ENCODE data around the gene CRTAC1.

Gene CRTAC1

DNA sequence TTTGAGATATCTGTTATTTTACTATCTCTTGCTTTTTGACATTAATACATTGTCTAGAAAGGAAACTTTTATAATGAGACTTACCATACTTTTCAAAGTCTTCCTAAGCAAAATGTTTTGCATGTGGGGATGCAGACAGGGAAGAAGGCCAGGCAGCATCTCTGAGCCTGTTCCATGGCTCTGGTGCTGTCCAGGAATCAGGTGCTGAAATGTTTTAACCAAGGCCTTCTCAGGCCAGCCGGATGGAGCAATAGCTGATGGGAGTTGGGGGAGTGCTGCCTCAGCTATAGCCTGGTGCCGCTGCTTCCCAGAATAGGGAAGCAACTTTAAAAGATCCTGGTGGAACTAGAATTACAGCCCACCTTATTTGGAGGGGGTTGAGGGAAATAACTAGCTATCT lies 38.5 kb downstream of the CRTAC1 start:
- DNase-seq (ENCODE audit: low spot score in 2 of 2) (no peak), ATAC-seq (replicated peaks; ENCODE audit: extremely low read depth, poor library complexity, severe bottlenecking) (no peak)
- Mint-ChIP-seq H3K27ac (ENCODE audit: low read depth) (no peak overlapping the region), H3K4me1 (no peaks in the 10 kb centered on the region), H3K4me3 (no peak overlapping the region), H3K36me3 (ENCODE audit: insufficient read depth) (no peaks in the 10 kb centered on the region), H3K27me3 (peaks cover 78% of the 10 kb centered on the region), H3K9me3 (no peaks in the 10 kb centered on the region)

GRCh38 chr10:97981816-97982215 lies 48.6 kb downstream of the CRTAC1 start:
- no peak for ATAC-seq (replicated peaks; ENCODE audit: extremely low read depth, poor library complexity, severe bottlenecking)
- no peak for DNase-seq (ENCODE audit: low spot score in 2 of 2)
- H3K27ac Mint-ChIP-seq (ENCODE audit: low read depth), result no peak overlapping the region
- H3K4me3 Mint-ChIP-seq, result no peak overlapping the region
- H3K27me3 Mint-ChIP-seq, result peaks cover 96% of the 10 kb centered on the region
- no peaks in the 10 kb centered on the region for H3K36me3 Mint-ChIP-seq (ENCODE audit: insufficient read depth)
- H3K4me1 Mint-ChIP-seq, result no peaks in the 10 kb centered on the region
- no peaks in the 10 kb centered on the region for H3K9me3 Mint-ChIP-seq

- Mint-ChIP-seq H3K27me3 (peaks cover 90% of the 10 kb centered on the region), H3K9me3 (no peaks in the 10 kb centered on the region), H3K4me3 (no peak overlapping the region), H3K27ac (ENCODE audit: low read depth) (no peak overlapping the region), H3K36me3 (ENCODE audit: insufficient read depth) (no peaks in the 10 kb centered on the region), H3K4me1 (no peaks in the 10 kb centered on the region)
- ATAC-seq (replicated peaks; ENCODE audit: extremely low read depth, poor library complexity, severe bottlenecking), result no peak
- DNase-seq (ENCODE audit: low spot score in 2 of 2), result no peak
Measured at GRCh38 chr10:97977673-97978072, 52.7 kb downstream of the CRTAC1 start.

DNA sequence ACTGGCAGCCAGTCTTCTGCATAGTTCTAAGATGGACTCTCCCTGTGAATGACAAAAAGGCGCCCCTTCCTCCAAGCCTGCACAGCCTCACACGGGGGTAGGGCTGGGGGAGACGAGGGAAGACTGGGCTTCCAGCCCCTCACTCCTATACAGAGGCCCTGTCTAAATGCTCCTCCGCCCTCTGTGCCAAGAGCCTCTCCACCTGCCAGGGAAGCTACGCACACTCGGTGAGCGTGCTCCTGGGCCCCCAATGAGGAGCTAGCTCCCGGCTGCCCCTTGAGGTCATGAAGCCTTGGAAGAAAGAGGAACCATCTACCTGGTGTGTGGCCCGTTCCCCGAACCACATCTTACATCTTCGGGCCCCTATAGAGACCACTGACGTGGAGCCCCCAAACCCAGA lies 54.8 kb downstream of the CRTAC1 start:
- Mint-ChIP-seq H3K36me3 (ENCODE audit: insufficient read depth) (peaks cover 3% of the 10 kb centered on the region), H3K4me3 (no peak overlapping the region), H3K9me3 (no peaks in the 10 kb centered on the region), H3K27ac (ENCODE audit: low read depth) (no peak overlapping the region), H3K27me3 (peaks cover 89% of the 10 kb centered on the region), H3K4me1 (no peaks in the 10 kb centered on the region)
- no peak for ATAC-seq (replicated peaks; ENCODE audit: extremely low read depth, poor library complexity, severe bottlenecking)
- no peak for DNase-seq (ENCODE audit: low spot score in 2 of 2)

DNA sequence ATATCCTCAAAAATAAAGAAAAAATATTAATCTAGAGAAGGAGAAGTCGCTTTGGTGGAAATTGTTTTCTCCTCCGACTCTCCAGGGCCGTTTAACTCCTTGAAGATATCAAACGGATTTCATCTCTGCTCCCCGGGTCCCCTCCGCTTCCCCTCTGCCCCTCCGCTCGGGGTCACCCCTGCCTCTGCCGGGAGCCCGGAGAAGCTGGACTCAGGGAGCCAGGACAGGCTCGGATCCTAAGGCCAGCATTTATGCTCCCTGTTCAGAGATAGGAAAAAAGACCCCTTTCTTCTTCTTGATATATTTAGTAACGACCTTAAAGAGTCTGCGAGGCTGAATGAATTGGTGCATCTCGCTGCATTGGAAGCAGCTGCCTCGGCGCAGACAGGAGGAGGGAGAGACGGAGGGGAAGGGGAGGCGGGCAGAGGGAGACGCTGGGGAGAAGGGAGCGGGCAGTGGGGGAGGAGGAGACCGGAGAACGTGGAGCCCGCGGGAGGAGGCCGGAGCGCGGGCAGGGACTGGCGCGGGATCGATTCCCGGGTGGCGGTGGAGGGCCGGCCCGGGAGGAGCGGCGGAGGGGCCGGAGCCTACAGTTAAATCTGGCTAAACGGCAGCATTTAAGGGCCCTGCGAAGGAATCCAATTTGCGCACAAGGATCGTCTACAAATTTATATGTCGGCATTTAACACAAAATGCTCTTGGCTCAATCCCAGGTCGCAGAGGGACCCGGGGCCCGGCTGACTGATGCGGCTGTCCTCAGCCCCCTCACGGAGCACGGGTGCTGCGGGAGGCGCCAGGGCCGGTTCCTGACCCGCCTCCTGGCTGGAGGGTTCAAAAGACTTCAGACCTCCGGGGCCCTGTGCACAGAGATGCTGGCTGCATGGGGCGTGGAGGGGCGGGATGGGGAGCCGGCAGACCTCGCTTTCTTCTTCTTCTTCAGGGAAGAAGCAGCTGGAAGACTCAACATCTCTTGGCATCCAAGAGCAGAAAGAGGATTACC lies 55.6 kb downstream of the CRTAC1 start:
- DNase-seq (ENCODE audit: low spot score in 2 of 2), result no peak
- H3K27ac Mint-ChIP-seq (ENCODE audit: low read depth), result no peak overlapping the region
- no peak overlapping the region for H3K4me3 Mint-ChIP-seq
- H3K9me3 Mint-ChIP-seq, result no peaks in the 10 kb centered on the region
- peaks cover 3% of the 10 kb centered on the region for H3K36me3 Mint-ChIP-seq (ENCODE audit: insufficient read depth)
- peaks cover 89% of the 10 kb centered on the region for H3K27me3 Mint-ChIP-seq
- H3K4me1 Mint-ChIP-seq, result no peaks in the 10 kb centered on the region
- ATAC-seq (replicated peaks; ENCODE audit: extremely low read depth, poor library complexity, severe bottlenecking), result no peak

DNA sequence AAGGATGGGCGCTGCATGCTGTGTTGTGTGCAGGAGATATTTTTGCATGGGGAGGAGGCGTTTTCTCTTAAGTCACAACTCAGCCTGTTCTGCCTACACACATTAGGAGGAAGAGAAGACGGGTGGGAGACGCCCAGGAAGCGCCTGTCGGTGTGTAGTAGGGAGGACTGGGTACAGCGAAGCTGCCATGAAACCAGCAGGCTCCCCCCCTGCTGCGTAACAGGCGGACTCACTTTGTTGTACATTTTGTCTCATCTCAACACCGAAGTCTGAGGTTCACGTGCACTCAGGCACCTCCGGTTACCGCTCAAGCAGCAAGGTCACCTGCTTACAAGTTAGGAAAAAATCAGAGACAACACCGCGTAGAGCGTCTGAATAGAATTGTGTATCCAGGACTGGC lies 56.3 kb downstream of the CRTAC1 start:
- no peak for ATAC-seq (replicated peaks; ENCODE audit: extremely low read depth, poor library complexity, severe bottlenecking)
- no peak for DNase-seq (ENCODE audit: low spot score in 2 of 2)
- Mint-ChIP-seq H3K4me3 (no peak overlapping the region), H3K9me3 (no peaks in the 10 kb centered on the region), H3K27ac (ENCODE audit: low read depth) (no peak overlapping the region), H3K4me1 (no peaks in the 10 kb centered on the region), H3K27me3 (peaks cover 89% of the 10 kb centered on the region), H3K36me3 (ENCODE audit: insufficient read depth) (peaks cover 3% of the 10 kb centered on the region)

DNA sequence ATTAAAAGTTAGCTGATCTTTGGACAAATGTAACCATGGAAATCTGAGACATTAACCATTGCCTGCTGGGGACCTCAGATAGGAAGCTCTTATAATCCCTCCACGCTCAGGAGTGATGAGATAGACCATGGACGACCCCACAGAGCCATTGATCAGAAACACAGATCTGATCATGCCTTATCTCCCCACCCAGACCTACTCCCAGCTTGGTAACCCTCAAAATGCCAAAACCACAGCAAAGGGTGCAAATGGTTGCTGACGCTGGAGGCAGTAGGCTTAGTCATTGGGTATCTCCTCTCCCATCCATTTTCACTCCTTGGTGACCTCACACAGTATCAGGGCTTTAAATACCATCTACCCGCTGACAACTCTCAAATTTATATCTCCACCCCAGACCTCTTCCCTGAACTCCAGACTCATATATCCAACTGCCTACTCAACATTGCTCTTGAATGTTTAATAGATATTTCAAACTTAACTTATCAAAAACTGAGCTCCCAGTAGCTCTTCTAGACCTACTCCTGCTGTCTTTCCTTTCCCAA lies 60.8 kb downstream of the CRTAC1 start:
- peaks cover 87% of the 10 kb centered on the region for H3K27me3 Mint-ChIP-seq
- no peak overlapping the region for H3K4me3 Mint-ChIP-seq
- ATAC-seq (replicated peaks; ENCODE audit: extremely low read depth, poor library complexity, severe bottlenecking), result no peak
- no peaks in the 10 kb centered on the region for H3K9me3 Mint-ChIP-seq
- no peaks in the 10 kb centered on the region for H3K4me1 Mint-ChIP-seq
- DNase-seq (ENCODE audit: low spot score in 2 of 2), result no peak
- H3K27ac Mint-ChIP-seq (ENCODE audit: low read depth), result no peak overlapping the region
- H3K36me3 Mint-ChIP-seq (ENCODE audit: insufficient read depth), result peaks cover 3% of the 10 kb centered on the region

DNA sequence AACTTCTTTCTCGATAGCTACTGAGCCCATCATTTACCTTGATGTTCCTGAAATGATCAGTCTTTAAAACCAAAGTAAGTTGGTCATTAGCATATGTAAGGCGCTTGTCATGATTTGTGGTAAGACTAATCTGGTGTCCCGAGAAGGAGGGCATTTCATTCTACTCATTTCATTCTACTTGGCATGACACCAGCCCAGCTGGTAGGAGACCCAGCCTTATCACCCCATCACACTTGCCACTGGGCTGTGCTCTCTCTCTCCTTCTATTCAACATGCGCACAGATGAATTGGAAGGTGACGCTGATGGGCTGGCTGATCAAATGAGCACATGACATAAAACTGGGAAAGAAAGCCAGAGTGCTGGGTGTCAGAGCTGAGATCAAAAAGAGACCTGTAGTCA lies 65.7 kb downstream of the CRTAC1 start:
- Mint-ChIP-seq H3K4me1 (no peaks in the 10 kb centered on the region), H3K27ac (ENCODE audit: low read depth) (no peak overlapping the region), H3K9me3 (no peaks in the 10 kb centered on the region), H3K4me3 (no peak overlapping the region), H3K27me3 (peaks cover 90% of the 10 kb centered on the region), H3K36me3 (ENCODE audit: insufficient read depth) (no peaks in the 10 kb centered on the region)
- ATAC-seq (replicated peaks; ENCODE audit: extremely low read depth, poor library complexity, severe bottlenecking) (no peak), DNase-seq (ENCODE audit: low spot score in 2 of 2) (no peak)

DNA sequence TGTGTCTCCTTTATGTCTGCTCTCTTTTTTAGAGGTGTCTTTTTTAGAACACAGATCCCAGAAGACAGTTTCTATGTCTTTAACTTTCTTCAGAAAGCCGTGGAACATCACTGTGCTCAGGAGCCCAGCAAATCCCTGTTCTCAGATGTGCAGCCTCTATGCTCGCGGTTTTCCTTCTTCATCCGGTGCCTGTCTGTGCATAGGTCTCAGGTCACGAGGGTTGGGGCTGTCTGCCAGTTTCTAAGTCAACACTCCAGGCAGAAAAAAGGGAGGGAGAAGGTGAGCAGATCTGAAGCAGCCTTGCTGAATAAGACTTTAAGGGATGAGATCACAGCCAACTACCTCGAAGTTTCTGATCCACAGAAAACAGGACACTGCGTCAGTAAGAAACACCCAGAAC lies 68.5 kb downstream of the CRTAC1 start:
- Mint-ChIP-seq H3K27me3 (peaks cover 92% of the 10 kb centered on the region), H3K9me3 (no peaks in the 10 kb centered on the region), H3K36me3 (ENCODE audit: insufficient read depth) (no peaks in the 10 kb centered on the region), H3K27ac (ENCODE audit: low read depth) (no peak overlapping the region), H3K4me3 (no peak overlapping the region), H3K4me1 (no peaks in the 10 kb centered on the region)
- ATAC-seq (replicated peaks; ENCODE audit: extremely low read depth, poor library complexity, severe bottlenecking), result no peak
- DNase-seq (ENCODE audit: low spot score in 2 of 2), result no peak

- Mint-ChIP-seq H3K9me3 (no peaks in the 10 kb centered on the region), H3K4me1 (no peaks in the 10 kb centered on the region), H3K36me3 (ENCODE audit: insufficient read depth) (no peaks in the 10 kb centered on the region), H3K4me3 (no peak overlapping the region), H3K27ac (ENCODE audit: low read depth) (no peak overlapping the region), H3K27me3 (peaks cover 84% of the 10 kb centered on the region)
- DNase-seq (ENCODE audit: low spot score in 2 of 2), result no peak
- ATAC-seq (replicated peaks; ENCODE audit: extremely low read depth, poor library complexity, severe bottlenecking), result no peak
Measured at GRCh38 chr10:97960269-97961056, 70.0 kb downstream of the CRTAC1 start.

GRCh38 chr10:97949462-97949861 lies 81.0 kb downstream of the CRTAC1 start:
- Mint-ChIP-seq H3K36me3 (ENCODE audit: insufficient read depth) (no peaks in the 10 kb centered on the region), H3K27ac (ENCODE audit: low read depth) (no peak overlapping the region), H3K4me3 (no peak overlapping the region), H3K4me1 (no peaks in the 10 kb centered on the region), H3K27me3 (peaks cover 54% of the 10 kb centered on the region), H3K9me3 (peaks cover 5% of the 10 kb centered on the region)
- DNase-seq (ENCODE audit: low spot score in 2 of 2), result no peak
- ATAC-seq (replicated peaks; ENCODE audit: extremely low read depth, poor library complexity, severe bottlenecking), result no peak

DNA sequence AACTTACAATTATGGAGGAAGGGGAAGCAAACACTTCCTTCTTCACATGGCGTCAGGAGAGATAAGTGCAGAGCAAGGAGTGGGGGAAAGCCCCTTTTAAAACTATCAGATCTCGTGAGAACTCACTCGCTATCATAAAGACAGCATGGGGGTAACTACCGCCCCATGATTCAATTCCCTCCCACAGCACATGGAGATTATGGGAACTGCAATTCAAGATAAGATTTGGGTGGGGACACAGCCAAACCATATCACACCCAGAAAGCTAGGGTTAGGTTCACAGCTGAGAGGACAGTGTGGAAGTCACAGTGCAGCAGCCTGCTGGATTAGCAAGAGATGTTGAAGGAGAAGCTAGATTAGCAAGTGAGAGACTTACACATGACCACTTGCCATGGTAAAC lies 81.6 kb downstream of the CRTAC1 start:
- no peaks in the 10 kb centered on the region for H3K4me1 Mint-ChIP-seq
- no peak for ATAC-seq (replicated peaks; ENCODE audit: extremely low read depth, poor library complexity, severe bottlenecking)

More for the DNA sequence above, 81.6 kb downstream of the CRTAC1 start:
- H3K36me3 Mint-ChIP-seq (ENCODE audit: insufficient read depth), result no peaks in the 10 kb centered on the region
- H3K9me3 Mint-ChIP-seq, result peaks cover 5% of the 10 kb centered on the region
- H3K4me3 Mint-ChIP-seq, result no peak overlapping the region
- no peak for DNase-seq (ENCODE audit: low spot score in 2 of 2)
- no peak overlapping the region for H3K27ac Mint-ChIP-seq (ENCODE audit: low read depth)
- peaks cover 54% of the 10 kb centered on the region for H3K27me3 Mint-ChIP-seq
